HG03045 (cell line): ENCODE results near the gene LYSMD1.

Source experiments
- ATAC-seq: cut with Tn5 transposase; IDR thresholded peaks from one replicate; pipeline ENCODE4 v1.9.1; 2021; ENCODE audit warnings: mild to moderate bottlenecking, moderate library complexity; ENCODE audit not compliant: unreplicated experiment

LYSMD1 gene

GRCh38 chr1:151142411-151143056, 23.2 kb downstream of the LYSMD1 start:
- no peak for ATAC-seq

GRCh38 chr1:151137789-151138188, 27.9 kb downstream of the LYSMD1 start:
- no peak for ATAC-seq

GRCh38 chr1:151135433-151136385, 30.0 kb downstream of the LYSMD1 start:
- ATAC-seq: no peak

GRCh38 chr1:151134991-151135390, 30.7 kb downstream of the LYSMD1 start:
- ATAC-seq: no peak

- ATAC-seq: no peak
Observed at GRCh38 chr1:151134396-151134795, 31.3 kb downstream of the LYSMD1 start.

- ATAC-seq: no peak
Observed at GRCh38 chr1:151133018-151133806, 32.5 kb downstream of the LYSMD1 start.

- no peak for ATAC-seq
Observed at GRCh38 chr1:151132335-151133017, 33.2 kb downstream of the LYSMD1 start.

- ATAC-seq: no peak
Observed at GRCh38 chr1:151131701-151132334, 33.9 kb downstream of the LYSMD1 start.

- no peak for ATAC-seq
Observed at GRCh38 chr1:151130987-151131586, 34.6 kb downstream of the LYSMD1 start.

GRCh38 chr1:151128800-151129199, 36.9 kb downstream of the LYSMD1 start:
- ATAC-seq: no peak

- no peak for ATAC-seq
Observed at GRCh38 chr1:151124763-151125403, 40.8 kb downstream of the LYSMD1 start.

GRCh38 chr1:151113877-151114276, 51.8 kb downstream of the LYSMD1 start:
- ATAC-seq: no peak
